ENCODE data around the gene TFCP2. TPM values are rescaled to one million over a fixed set of nuclear protein-coding genes. Genes with fewer than 3 reads are reported as not detected.

TFCP2 gene
- total RNA-seq, 2 experiments from 2014 or later = 9.4 to 11.7 TPM

- no peaks in the 10 kb centered on the region for H3K9me3 ChIP-seq (ENCODE audit: control insufficient read depth in 1 of 2, insufficient read depth in 1 of 2, low read length in 2 of 2)
- no peaks in the 10 kb centered on the region for H3K4me1 ChIP-seq (ENCODE audit: insufficient read depth, low read length)
- Mint-ChIP-seq H3K4me1 (ENCODE audit: low read depth) (peaks cover 5% of the 10 kb centered on the region), H3K36me3 (ENCODE audit: low read depth) (peaks cover 29% of the 10 kb centered on the region), H3K27ac (no peak overlapping the region), H3K9me3 (no peaks in the 10 kb centered on the region), H3K27me3 (no peaks in the 10 kb centered on the region), H3K4me3 (no peak overlapping the region)
- no peak overlapping the region for H3K4me3 ChIP-seq (ENCODE audit: low read length)
- CTCF ChIA-PET = interaction anchor here (1.3 kb wide), 1 partner anchor 15 kb away, joined by 3 read pairs; no protein-coding TSS in a partner anchor
- DNase-seq = no peak
- ATAC-seq (ENCODE audit: poor library complexity) = no peak
- TF ChIP-seq, protein P1, sequence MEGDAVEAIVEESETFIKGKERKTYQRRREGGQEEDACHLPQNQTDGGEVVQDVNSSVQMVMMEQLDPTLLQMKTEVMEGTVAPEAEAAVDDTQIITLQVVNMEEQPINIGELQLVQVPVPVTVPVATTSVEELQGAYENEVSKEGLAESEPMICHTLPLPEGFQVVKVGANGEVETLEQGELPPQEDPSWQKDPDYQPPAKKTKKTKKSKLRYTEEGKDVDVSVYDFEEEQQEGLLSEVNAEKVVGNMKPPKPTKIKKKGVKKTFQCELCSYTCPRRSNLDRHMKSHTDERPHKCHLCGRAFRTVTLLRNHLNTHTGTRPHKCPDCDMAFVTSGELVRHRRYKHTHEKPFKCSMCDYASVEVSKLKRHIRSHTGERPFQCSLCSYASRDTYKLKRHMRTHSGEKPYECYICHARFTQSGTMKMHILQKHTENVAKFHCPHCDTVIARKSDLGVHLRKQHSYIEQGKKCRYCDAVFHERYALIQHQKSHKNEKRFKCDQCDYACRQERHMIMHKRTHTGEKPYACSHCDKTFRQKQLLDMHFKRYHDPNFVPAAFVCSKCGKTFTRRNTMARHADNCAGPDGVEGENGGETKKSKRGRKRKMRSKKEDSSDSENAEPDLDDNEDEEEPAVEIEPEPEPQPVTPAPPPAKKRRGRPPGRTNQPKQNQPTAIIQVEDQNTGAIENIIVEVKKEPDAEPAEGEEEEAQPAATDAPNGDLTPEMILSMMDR (IDR thresholded peaks at IDR 0.05) = no peak
- no peaks in the 10 kb centered on the region for H3K27me3 ChIP-seq (ENCODE audit: control insufficient read depth in 1 of 2, insufficient read depth in 2 of 2, low read length in 2 of 2)
- H3K36me3 ChIP-seq (ENCODE audit: insufficient read depth, low read length) = peaks cover 9% of the 10 kb centered on the region
- intact Hi-C loops (cut with DNase I, micrococcal nuclease) = loop anchor here in 1 of 2 experiments (10.0 kb wide), 1 partner anchor 54 kb away; no protein-coding TSS in a partner anchor
- no peak overlapping the region for H3K27ac ChIP-seq (ENCODE audit: low read depth in 1 of 2, low read length in 2 of 2)
- POLR2A ChIA-PET = interaction anchor here (1.9 kb wide), 1 partner anchor 28 kb away, joined by 6 read pairs; the partner anchor contains the start of gene DAZAP2
Observed at GRCh38 chr12:51210690-51211395, 37.9 kb upstream of the TFCP2 start.

GRCh38 chr12:51209259-51209658 lies 36.3 kb upstream of the TFCP2 start:
- no peak for ATAC-seq (ENCODE audit: poor library complexity)
- TF ChIP-seq, protein P1 (IDR thresholded peaks at IDR 0.05) = no peak
- Mint-ChIP-seq H3K4me3 (no peak overlapping the region), H3K27ac (no peak overlapping the region), H3K9me3 (no peaks in the 10 kb centered on the region), H3K4me1 (ENCODE audit: low read depth) (peaks cover 5% of the 10 kb centered on the region), H3K36me3 (ENCODE audit: low read depth) (peaks cover 25% of the 10 kb centered on the region), H3K27me3 (no peaks in the 10 kb centered on the region)
- CTCF ChIA-PET = no interaction called here
- intact Hi-C loops (cut with DNase I, micrococcal nuclease) = no loop called here
- no peaks in the 10 kb centered on the region for H3K27me3 ChIP-seq (ENCODE audit: control insufficient read depth in 1 of 2, insufficient read depth in 2 of 2, low read length in 2 of 2)
- peaks cover 9% of the 10 kb centered on the region for H3K36me3 ChIP-seq (ENCODE audit: insufficient read depth, low read length)
- POLR2A ChIA-PET = interaction anchor here (0.8 kb wide), 1 partner anchor 8 kb away, joined by 3 read pairs; no protein-coding TSS in a partner anchor
- H3K9me3 ChIP-seq (ENCODE audit: control insufficient read depth in 1 of 2, insufficient read depth in 1 of 2, low read length in 2 of 2) = no peaks in the 10 kb centered on the region
- no peak overlapping the region for H3K27ac ChIP-seq (ENCODE audit: low read depth in 1 of 2, low read length in 2 of 2)
- no peak for DNase-seq
- no peak overlapping the region for H3K4me3 ChIP-seq (ENCODE audit: low read length)
- H3K4me1 ChIP-seq (ENCODE audit: insufficient read depth, low read length) = no peaks in the 10 kb centered on the region

DNA sequence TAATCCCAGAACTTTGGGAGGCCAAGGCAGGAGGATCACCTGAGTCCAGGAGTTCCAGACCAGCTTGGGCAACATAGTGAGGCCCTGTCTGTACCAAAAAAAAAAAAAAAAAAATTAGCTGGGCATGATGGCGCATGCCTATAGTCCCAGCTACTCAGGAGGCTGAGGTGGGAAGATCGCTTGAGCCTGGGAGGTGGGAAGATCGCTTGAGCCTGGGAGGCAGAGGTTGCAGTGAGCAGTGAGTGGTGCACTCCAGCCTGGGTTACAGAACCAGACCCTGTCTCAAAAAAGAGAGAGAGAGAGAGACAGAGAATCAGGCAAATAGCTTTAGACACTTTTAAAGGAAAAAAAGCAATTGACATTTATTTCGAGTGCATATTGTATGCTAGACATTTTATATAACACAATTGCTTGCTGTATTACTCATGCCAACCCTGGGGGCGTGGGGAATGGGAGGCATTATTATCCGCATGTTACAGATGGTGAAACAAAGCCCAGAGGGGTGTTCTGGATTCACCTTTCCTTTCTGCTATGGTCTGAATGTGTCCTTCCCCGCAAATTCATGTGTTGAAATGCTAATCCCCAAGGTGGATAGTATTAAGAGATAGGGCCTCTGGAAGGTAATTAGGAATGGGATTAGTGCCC lies 35.2 kb upstream of the TFCP2 start:
- H3K36me3 Mint-ChIP-seq (ENCODE audit: low read depth) = peaks cover 28% of the 10 kb centered on the region
- no peak overlapping the region for H3K4me3 Mint-ChIP-seq
- TF ChIP-seq, protein P1 (IDR thresholded peaks at IDR 0.05) = no peak
- ChIA-PET POLR2A (no interaction called here), CTCF (no interaction called here)
- ATAC-seq (ENCODE audit: poor library complexity) (no peak), DNase-seq (no peak)
- no peak overlapping the region for H3K27ac Mint-ChIP-seq
- Histone ChIP-seq H3K9me3 (ENCODE audit: control insufficient read depth in 1 of 2, insufficient read depth in 1 of 2, low read length in 2 of 2) (no peaks in the 10 kb centered on the region), H3K4me3 (ENCODE audit: low read length) (no peak overlapping the region), H3K27me3 (ENCODE audit: control insufficient read depth in 1 of 2, insufficient read depth in 2 of 2, low read length in 2 of 2) (no peaks in the 10 kb centered on the region), H3K4me1 (ENCODE audit: insufficient read depth, low read length) (peaks cover 8% of the 10 kb centered on the region), H3K36me3 (ENCODE audit: insufficient read depth, low read length) (peaks cover 9% of the 10 kb centered on the region), H3K27ac (ENCODE audit: low read depth in 1 of 2, low read length in 2 of 2) (no peak overlapping the region)
- peaks cover 11% of the 10 kb centered on the region for H3K4me1 Mint-ChIP-seq (ENCODE audit: low read depth)
- no peaks in the 10 kb centered on the region for H3K9me3 Mint-ChIP-seq
- intact Hi-C loops (cut with DNase I, micrococcal nuclease) = no loop called here
- H3K27me3 Mint-ChIP-seq = no peaks in the 10 kb centered on the region
